ENCODE measurements around the gene F2R.

GRCh38 chr5:76692274-76692540 lies 23.7 kb upstream of the F2R start:
- no peak for TF ChIP-seq CTCF (IDR thresholded peaks at IDR 0.05)
- TF ChIP-seq POLR2A (IDR thresholded peaks at IDR 0.05), result no peak
